Measurements from ENCODE around the gene TNS3. TPM values are rescaled to one million over a fixed set of nuclear protein-coding genes. Genes with fewer than 3 reads are reported as not detected.

The TNS3 gene
- total and polyA plus RNA-seq, 7 donors, result 17.4 to 43.8 (median 28.8) TPM

DNA sequence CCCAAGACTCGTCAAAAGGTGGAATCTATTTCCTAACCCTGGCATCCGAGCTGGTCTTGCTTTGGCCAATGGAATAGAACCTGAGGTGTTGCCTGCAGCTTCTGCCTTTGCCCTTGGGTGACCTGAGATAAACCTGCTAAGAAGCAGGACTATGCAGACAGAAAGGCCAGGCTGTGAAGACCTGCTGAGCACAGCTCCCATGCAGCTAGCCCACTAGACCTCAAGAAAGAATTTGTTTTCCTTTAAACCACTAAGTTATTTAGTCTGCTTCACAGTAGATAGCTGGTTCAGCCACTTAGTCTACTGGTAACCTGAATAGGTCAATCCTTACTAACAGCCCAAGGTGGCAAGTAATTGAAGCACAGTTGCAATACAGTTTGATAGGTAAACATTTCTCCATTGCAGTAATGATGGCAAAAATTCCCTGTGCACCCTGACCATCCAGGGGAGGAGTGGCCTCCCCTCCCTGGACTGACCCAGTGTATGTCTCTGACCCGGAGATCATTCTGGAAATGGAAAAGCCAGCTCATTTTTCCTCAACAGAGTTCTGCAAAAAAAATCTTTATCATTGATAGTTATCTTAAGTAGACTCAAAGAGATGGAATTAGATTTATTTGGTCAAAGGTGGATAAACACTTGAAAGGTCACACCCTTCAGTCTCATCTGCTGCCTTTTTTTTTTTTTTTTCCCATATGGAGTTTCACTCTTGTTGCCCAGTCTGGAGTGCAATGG is 20.0 kb downstream of the TNS3 start:
- 86 to 90% methylated on average over 3 of the region's 3 CpGs for WGBS, 2 donors
- Histone ChIP-seq H3K36me3 (no peaks in the 10 kb centered on the region), H3K4me3 (no peak overlapping the region), H3K9me3 (no peaks in the 10 kb centered on the region), H3K27me3 (no peaks in the 10 kb centered on the region), H3K4me1 (peaks cover 0 to 17% (median 15%) of the 10 kb centered on the region in 4 donors), H3K27ac (no peak overlapping the region)
- intact Hi-C loops (cut with DNase I), result no loop called here
- no peak for TF ChIP-seq EP300 (IDR thresholded peaks at IDR 0.05)
- TF ChIP-seq CTCF (IDR thresholded peaks at IDR 0.05), result no peak
- TF ChIP-seq POLR2AphosphoS5 (IDR thresholded peaks at IDR 0.05), result no peak
- no peak for TF ChIP-seq POLR2A (IDR thresholded peaks at IDR 0.05)
- no peak for DNase-seq

DNA sequence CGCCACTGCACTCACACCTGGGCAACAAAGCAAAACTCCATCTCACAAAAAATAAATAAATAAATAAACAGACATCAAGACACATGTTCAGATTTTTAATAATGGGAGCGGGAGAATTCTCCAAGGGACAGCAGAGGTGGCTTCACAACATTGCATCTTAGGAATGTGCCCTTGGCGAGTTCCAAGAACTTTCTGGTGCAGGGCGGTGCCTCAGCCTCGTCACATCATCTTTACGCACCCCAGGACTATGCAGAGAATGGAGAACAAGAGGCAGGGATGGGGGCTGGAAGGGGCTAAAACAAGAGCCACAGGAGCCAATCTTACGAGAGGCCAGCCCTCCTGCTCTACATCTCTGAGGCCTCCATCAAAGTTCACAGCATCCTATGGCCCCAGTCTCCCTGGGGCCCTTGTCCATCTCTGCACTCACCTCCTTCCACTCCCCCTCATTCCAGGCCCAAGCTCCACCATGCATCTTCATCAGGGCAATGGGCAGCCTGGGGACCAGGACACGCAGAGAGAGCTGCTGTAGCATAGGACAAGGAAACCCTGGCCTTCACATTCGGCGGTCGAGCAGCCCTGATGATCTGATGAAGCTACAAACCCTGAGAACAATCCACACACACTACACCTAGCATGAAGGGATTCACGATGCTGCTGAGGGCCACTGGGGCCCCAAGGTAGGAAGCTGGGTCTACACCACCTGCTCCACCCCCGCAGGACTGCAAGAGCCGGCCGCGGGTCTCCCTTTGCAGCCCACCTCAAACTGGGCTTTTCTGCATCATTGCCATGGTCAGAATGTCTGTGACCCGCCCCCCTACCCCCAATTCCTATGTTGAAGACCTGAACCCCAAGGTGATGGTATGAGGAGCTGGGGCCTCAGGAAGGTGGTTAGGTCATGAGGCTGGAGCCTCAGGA is 22.3 kb downstream of the TNS3 start:
- no peak overlapping the region for H3K4me3 ChIP-seq
- intact Hi-C loops (cut with DNase I), result no loop called here
- no peaks in the 10 kb centered on the region for H3K27me3 ChIP-seq
- peaks cover 0 to 25% (median 23%) of the 10 kb centered on the region in 4 donors for H3K4me1 ChIP-seq
- TF ChIP-seq POLR2A (IDR thresholded peaks at IDR 0.05), result no peak
- no peak for TF ChIP-seq EP300 (IDR thresholded peaks at IDR 0.05)
- no peak for TF ChIP-seq POLR2AphosphoS5 (IDR thresholded peaks at IDR 0.05)
- no peak for TF ChIP-seq CTCF (IDR thresholded peaks at IDR 0.05)
- H3K27ac ChIP-seq, result no peak overlapping the region
- WGBS, 2 donors, result 96 to 97% methylated on average over 17 of the region's 17 CpGs
- no peaks in the 10 kb centered on the region for H3K36me3 ChIP-seq
- DNase-seq, result no peak
- no peaks in the 10 kb centered on the region for H3K9me3 ChIP-seq

- H3K4me3 ChIP-seq, result no peak overlapping the region
- 72 to 76% methylated on average over 19 of the region's 19 CpGs for WGBS, 2 donors
- no peaks in the 10 kb centered on the region for H3K36me3 ChIP-seq
- TF ChIP-seq POLR2AphosphoS5 (IDR thresholded peaks at IDR 0.05), result peak in 2 of 4 donors; percentile 19 to 47
- TF ChIP-seq POLR2A (IDR thresholded peaks at IDR 0.05), result no peak
- no peaks in the 10 kb centered on the region for H3K9me3 ChIP-seq
- intact Hi-C loops (cut with DNase I), result no loop called here
- H3K4me1 ChIP-seq, result peaks cover 0 to 27% (median 23%) of the 10 kb centered on the region in 4 donors
- peak overlapping the region in 3 of 4 donors; percentile 50 to 67 (median 53) for H3K27ac ChIP-seq
- no peak for DNase-seq
- H3K27me3 ChIP-seq, result no peaks in the 10 kb centered on the region
These were observed 23.9 kb downstream of the TNS3 start for GRCh38 chr7:47557694-47558670.

DNA sequence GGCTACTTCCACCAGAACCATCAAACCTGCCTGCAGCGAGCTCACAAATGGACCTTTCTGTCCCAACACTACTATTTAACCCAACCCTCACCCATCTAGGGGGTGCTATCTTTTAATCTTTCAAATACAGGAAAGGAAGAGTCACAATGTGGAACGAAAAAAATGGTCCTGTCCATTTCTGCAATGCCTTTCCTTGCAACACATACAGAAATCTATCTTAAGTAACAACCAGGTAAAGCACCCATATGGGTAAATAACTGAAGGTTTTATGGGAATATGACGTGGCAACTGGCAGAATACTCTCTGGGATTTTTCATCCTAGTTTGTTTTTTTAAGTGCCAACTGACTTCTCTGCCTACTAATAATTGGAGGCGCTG is 24.6 kb downstream of the TNS3 start:
- intact Hi-C loops (cut with DNase I), result no loop called here
- WGBS, 2 donors, result 80 to 84% methylated on average over 4 of the region's 4 CpGs
- Histone ChIP-seq H3K4me1 (peaks cover 0 to 34% (median 28%) of the 10 kb centered on the region in 4 donors), H3K27ac (peak overlapping the region in 3 of 4 donors; percentile 50 to 67 (median 53)), H3K4me3 (no peak overlapping the region), H3K9me3 (no peaks in the 10 kb centered on the region), H3K27me3 (no peaks in the 10 kb centered on the region), H3K36me3 (no peaks in the 10 kb centered on the region)
- DNase-seq, result no peak
- TF ChIP-seq EP300 (IDR thresholded peaks at IDR 0.05) (no peak), POLR2AphosphoS5 (IDR thresholded peaks at IDR 0.05) (no peak), POLR2A (IDR thresholded peaks at IDR 0.05) (no peak), CTCF (IDR thresholded peaks at IDR 0.05) (no peak)
